ENCODE results near the gene ACSM5.
A peak's percentile ranks its signal among the peaks of the same experiment; 100 is the strongest.

The ACSM5 gene

DNA sequence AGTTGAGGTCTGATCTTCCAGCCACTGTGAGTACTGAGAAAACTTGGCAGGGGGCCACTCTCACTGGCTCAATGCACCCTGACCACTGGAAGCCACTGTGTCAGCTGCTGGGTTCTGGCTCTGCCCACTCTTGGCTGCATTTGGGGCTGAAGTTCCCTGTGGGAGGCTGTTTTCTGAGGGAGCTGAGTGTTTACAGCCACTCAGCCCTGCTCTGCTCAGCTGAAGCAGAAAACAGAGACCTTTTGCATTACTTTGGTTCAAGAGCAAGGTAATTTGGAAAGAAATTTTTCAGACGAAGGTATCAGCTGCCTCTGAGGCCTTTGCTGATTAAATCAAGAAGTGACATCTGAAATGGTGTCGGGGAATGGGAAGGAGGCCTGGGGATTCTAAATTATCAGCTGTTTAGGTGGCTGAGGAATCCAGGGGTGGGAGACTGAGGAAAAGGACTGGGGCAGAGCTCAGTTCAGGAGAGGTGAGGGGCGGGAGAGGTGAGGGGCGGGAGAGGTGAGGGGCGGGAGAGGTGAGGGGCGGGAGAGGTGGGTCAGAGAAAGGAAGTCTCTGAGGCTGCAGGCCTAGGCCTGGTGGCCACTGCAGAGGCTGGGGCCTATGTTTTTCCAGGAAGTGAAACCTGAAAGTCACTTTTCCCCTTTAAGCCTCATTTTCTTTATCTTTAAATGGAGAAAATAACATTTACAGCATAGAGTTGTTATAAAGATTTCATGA is at the start of gene ACSM5:
ACSM5 (plus strand) TSS at position 137 of the 723 bp plus-strand sequence. CDS start 1,951 bp downstream, outside the sequence.
- DNase-seq: no peak

DNA sequence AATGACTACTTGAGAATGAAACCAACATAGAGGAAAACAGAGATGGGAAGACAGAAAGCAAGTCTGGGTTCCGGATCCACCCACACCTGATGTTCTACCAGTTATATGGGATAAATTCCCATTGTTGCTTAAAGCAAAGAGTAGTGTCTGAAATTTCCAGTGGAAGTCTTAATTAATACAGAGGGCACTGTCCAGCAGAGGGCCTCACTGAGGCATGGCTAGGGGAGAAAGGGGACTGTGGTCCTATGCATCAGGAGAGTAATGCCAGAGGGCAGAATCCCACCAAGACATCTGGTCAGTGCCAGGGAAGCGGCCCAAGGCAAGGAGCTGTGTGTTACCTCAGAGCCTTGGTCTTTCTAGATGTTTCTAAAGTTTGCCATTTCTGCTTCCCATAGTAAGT is 49.3 kb upstream of the ACSM5 start:
- no peak for DNase-seq

DNA sequence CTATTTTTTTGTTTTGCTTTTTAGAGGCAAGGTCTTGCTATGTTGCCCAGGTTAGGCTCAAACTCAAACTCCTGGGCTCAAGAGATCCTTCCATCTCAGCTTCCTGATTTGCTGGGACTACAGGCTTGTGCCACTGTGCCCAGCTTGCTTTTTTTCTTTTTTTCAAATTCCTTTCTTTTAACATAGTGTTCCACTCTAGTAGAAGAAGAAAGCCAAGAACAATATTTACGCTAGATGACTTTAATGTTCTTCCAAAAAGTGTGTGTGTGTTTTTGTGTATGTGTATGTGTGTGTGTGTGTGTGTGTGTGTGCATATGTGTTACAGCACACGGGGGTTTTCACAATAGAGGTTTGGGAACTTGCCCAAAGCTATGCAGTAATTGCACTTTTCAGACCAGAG is 46.1 kb upstream of the ACSM5 start:
- DNase-seq: no peak

DNA sequence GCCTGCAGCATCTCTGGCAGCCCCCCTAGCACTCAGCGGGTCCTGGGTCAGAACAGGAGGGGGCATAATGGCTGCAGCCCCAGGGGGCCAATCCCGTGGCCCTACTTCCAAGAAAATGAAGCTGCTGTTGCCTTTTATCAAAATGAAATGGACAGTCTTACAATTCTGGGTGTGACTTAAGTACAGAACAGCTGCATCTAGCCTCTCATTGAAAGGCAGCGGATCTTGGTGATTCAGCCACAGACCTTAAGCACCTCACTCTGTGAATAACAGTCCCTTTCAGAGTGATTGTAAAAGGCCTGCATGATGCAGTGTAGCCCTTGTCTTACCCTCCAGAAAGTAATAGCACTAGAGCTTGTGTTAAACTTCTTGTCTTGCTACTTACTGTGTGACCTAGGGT is 45.3 kb upstream of the ACSM5 start:
- no peak for DNase-seq

- no peak for DNase-seq
Observed at GRCh38 chr16:20369452-20370054, 39.8 kb upstream of the ACSM5 start.

- DNase-seq: no peak
Observed at GRCh38 chr16:20372701-20373100, 36.6 kb upstream of the ACSM5 start.

GRCh38 chr16:20377181-20377580 is 32.2 kb upstream of the ACSM5 start:
- DNase-seq: no peak

- no peak for DNase-seq
Observed at GRCh38 chr16:20380782-20381181, 28.6 kb upstream of the ACSM5 start.

GRCh38 chr16:20382202-20382948 is 27.0 kb upstream of the ACSM5 start:
- DNase-seq: no peak

- DNase-seq: peak; percentile 9
Observed at GRCh38 chr16:20383106-20384029, 26.0 kb upstream of the ACSM5 start.

- DNase-seq: peak; percentile 20
Observed at GRCh38 chr16:20385844-20386832, 23.2 kb upstream of the ACSM5 start.

- no peak for DNase-seq
Observed at GRCh38 chr16:20387978-20388377, 21.4 kb upstream of the ACSM5 start.

- DNase-seq: no peak
Observed at GRCh38 chr16:20388854-20389253, 20.5 kb upstream of the ACSM5 start.

- no peak for DNase-seq
Observed at GRCh38 chr16:20391045-20391444, 18.3 kb upstream of the ACSM5 start.

DNA sequence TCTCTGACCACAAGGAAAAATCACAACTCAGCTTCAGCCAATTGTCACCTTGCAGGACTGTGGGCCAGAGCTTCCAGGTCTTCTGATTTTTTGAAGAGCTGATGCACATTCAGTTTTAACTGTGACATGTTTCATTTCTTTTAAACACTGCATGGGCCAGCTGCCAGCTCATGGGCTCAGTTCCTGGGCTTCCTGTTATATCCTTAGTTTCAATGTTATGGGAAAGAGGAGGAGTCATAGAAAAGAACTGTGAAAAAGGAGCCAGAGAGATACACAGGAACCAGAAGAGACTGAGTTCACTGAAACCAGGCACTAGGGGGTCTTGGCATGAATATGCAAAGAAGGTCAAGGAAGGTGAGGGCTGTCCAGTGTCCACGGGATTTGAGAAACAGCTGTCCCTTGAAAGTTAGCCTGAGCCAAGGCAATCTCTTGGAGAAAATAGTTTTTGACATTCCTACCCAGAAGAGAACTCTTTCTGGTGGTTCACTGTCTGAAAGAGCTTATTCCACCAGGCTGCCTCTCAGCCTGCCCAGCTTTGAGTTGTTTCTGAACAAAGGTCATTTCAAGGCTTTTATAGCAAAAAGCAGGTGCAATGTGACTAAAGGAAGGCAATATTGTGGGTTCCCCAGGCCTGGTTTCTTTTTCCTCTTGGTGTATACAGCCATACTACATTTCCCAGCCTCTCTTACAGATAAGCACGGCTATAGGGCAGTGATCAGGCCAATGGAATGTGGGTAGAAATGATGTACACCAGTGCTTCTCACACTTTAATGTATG is 15.3 kb upstream of the ACSM5 start:
- no peak for DNase-seq

GRCh38 chr16:20395946-20396345 is 13.4 kb upstream of the ACSM5 start:
- no peak for DNase-seq

DNA sequence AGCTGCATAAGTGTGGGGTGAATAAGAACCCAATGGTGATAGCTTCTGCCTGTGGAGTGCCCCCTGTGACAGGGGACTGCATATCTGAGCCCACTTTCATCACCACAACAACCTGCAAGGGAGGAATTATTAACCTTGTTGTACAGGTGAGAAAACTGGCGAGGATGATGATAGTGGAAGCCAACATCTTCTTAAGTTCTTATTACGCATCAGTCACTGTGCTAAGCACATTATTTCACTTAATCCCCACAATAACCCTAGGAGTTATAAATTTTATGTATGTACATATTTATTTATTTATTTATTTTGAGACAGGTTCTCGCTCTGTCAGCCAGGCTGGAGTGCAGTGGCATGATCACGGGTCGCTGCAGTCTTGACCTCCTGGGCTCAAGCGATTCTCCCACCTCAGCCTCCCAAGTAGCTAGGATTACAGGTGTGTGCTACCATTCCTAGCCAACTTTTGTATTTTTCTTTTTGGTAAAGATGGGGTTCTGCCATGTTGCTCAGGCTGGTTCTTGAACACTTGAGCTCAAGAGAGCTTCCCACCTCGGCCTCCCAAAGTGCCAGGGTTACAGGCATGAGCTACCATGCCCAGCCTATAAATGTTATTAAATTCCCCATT is 12.4 kb upstream of the ACSM5 start:
- no peak for DNase-seq

DNA sequence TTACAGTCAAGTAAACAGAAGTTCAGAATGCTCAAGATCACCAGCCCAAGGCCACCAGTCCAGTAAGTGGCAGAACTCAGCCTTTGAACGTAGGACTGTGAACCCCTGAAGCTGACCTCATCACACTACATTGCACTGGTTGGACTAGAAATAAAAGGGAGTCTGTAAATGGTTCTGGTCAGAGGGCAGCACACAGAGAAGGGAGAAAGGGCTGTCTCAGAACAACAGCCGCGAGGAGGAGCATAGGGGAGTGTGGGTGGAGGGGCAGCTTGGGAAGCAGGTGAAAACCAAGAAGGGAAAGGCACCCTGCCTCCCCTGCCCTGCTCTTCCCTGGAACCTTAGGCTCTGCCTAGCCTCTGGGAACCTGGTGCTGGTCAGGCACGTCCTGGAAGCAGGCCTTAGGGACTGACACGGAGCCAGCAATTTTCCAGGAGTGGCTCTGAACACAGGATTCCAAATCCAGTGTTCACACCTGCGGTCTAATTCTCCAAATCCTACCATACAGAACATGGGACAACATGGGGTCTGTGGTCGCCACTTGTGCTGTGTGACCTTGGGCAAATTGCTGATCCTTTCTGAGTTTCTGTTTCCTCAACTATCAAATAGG is 11.8 kb upstream of the ACSM5 start:
- no peak for DNase-seq

GRCh38 chr16:20398603-20399002 is 10.7 kb upstream of the ACSM5 start:
- no peak for DNase-seq

GRCh38 chr16:20399185-20399584 is 10.1 kb upstream of the ACSM5 start:
- no peak for DNase-seq

Data from CD4-positive, alpha-beta T cell treated with Interferon gamma for 1 hour (primary cell).